ENCODE data around the gene CRYBG1.
"Not testable (repeated sequence)": the region's sequence is repeated elsewhere in the genome, so short reads cannot be mapped to it uniquely, and the experiment has no call there.

The CRYBG1 gene

GRCh38 chr6:106372838-106373501, 12.5 kb downstream of the CRYBG1 start:
- DNase-seq (ENCODE audit: low read depth), result no peak

- no peak for DNase-seq (ENCODE audit: low read depth)
Measured at GRCh38 chr6:106373502-106374239, 13.2 kb downstream of the CRYBG1 start.

- DNase-seq (ENCODE audit: low read depth), result no peak
Measured at GRCh38 chr6:106377061-106377540, 16.6 kb downstream of the CRYBG1 start.

DNA sequence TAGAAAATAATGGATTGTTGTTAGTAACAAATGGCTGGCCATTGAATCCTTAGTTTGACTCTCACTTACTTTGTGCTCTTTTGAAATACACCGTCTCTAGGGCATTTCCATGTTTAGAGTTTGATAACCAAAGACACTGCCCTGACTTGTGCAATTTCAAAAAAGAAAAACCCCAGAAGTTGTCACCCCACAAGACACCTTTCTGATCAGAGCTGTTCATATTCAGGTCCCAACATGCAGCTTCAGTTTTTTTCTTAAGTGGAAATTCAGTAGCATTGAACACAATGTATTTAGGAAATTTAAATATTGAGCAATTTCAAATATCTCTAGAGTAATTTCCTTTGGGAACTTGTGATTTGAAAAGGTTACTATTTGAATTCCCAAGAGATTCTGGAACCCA, 19.4 kb downstream of the CRYBG1 start:
- no peak for DNase-seq (ENCODE audit: low read depth)

DNA sequence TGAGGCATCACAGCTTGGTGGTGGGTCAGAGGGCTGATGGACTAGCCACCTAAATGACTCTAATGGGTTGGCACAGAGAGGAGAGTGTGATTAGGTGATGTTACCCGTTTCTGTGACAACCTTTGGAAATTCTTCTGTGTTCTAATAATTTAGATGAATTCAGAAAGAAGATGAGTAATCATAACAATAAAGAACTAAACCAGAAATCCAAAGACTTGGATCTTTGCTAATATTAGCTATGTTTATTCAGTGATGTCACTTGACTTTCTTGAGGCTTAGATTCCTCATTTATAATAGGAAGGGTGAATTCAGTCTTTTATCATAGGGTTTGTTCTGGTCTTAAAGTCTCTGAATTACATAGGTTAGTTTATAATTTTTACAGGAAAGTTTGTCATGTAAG, 19.9 kb downstream of the CRYBG1 start:
- no peak for DNase-seq (ENCODE audit: low read depth)

- DNase-seq (ENCODE audit: low read depth), result no peak
Measured at GRCh38 chr6:106381223-106381622, 20.7 kb downstream of the CRYBG1 start.

DNA sequence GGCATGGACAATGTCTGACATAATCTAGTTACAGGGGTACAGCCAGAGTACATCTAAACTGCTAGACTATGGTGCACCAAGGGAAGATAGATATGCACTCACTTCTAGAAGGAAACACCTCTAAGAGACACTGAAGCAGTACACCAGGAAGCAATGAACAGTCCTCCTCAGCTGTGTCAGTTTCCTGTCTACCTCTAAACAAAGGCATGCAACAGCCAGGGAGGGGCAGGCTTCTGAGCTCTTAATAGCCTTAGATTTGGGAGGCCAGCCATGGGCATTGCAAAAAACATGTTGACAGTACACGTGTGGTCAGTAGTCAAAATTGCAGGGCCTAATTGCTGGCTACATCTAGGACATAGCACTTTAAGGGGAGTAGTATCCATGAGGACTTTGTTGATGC, 21.4 kb downstream of the CRYBG1 start:
- DNase-seq (ENCODE audit: low read depth), result no peak

- DNase-seq (ENCODE audit: low read depth), result no peak
Measured at GRCh38 chr6:106383573-106383972, 23.1 kb downstream of the CRYBG1 start.

DNA sequence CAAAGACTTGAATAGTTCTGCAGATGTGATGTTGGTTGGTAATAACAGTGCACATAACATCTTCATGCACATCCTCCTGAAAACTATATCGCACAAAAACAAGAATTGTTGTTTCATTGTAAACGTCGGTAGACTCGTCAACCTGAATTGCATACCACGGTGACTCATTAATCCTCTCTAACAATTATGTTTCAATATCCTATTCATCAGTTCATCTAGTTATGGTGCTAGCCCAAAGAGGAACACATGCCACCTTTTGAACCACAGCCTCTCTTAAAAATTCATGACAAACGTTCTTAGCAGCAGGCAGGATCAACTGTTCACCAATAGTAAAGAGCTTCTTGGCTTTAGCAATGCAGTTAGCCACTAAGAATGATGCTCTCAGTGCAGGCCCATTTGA, 25.0 kb downstream of the CRYBG1 start:
- no peak for DNase-seq (ENCODE audit: low read depth)

DNA sequence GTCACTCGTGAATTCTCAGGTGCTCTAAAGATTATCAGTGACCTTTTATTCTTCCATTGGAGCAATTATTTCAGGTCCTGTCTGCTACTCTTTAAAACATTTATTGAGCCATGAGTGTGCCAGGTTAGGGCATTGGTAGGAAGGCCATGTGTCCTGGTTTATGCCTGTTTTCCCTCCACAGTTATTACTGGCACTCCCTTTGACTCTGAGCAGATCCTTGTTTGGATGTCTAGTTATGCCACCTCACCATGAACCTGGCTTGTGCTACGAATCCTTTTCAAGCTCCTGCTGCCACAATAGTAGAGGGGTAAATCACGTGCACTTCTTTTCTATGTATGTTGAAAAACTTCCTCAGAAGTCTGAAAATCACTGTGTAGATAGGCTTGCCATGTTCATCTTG, 27.4 kb downstream of the CRYBG1 start:
- no peak for DNase-seq (ENCODE audit: low read depth)

DNA sequence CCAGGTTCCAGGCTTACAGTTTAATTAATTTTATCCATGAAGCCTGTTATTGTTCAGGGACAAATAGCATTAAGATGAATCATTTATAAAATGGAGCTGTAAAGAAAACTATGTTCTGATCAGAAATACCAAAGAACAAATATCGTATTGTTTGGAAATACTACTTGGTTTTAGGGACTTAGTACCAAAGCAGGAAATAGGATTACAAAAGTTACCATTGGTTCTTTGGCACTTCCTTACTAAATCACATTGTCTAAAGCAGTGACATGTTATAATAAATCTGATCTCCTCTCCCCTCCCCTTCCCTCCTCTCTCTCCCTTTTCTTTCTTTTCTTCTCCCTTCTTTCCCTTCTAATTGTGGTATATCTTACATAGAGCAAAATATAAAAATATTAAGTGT, 29.6 kb downstream of the CRYBG1 start:
- DNase-seq (ENCODE audit: low read depth), result no peak

GRCh38 chr6:106396426-106397220, 36.1 kb downstream of the CRYBG1 start:
- DNase-seq (ENCODE audit: low read depth), result no peak

DNA sequence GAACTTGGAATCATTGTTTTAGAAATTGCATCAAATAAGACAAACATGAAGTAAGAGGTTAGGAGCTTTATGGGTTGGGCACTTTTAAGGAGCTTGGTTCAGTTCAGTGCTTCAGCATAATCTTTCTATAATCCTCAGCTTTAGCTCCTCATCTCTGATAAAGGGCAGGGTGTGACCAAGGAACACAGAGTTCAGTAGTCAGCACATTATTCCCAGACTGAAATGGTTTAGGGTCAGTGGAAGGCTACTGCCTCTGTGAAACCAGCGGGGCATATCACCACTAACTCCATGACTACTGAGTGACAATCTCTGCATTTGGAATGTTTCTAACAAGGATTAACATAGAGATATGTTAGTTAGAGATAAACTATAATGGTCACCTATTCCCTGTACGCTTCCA, 36.9 kb downstream of the CRYBG1 start:
- no peak for DNase-seq (ENCODE audit: low read depth)

- no peak for DNase-seq (ENCODE audit: low read depth)
Measured at GRCh38 chr6:106398621-106399020, 38.1 kb downstream of the CRYBG1 start.

- not testable (repeated sequence) for DNase-seq (ENCODE audit: low read depth)
Measured at GRCh38 chr6:106405044-106405443, 44.5 kb downstream of the CRYBG1 start.

DNA sequence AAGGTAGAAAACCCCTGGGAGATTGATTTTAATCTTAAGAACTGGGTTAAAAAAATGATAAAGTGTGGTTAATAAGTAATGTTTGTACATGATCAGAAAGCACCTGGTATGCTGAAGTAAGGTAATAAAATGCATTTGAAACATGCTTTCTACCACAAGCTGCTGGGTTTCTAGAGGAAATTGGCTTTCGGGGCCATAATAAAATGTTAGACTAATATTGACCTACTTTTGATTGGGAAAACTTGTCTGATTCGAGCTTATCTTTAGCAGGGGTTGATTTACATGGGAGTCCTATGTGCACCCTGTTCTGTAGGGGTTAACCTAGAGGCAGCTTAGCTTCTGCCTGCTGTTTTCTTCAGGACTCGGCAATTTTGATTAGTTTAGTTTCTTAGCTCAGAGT, 50.5 kb downstream of the CRYBG1 start:
- no peak for DNase-seq (ENCODE audit: low read depth)

- no peak for DNase-seq (ENCODE audit: low read depth)
Measured at GRCh38 chr6:106411643-106412200, 51.2 kb downstream of the CRYBG1 start.

- no peak for DNase-seq (ENCODE audit: low read depth)
Measured at GRCh38 chr6:106413016-106413415, 52.5 kb downstream of the CRYBG1 start.

- DNase-seq (ENCODE audit: low read depth), result no peak
Measured at GRCh38 chr6:106413722-106414121, 53.2 kb downstream of the CRYBG1 start.

DNA sequence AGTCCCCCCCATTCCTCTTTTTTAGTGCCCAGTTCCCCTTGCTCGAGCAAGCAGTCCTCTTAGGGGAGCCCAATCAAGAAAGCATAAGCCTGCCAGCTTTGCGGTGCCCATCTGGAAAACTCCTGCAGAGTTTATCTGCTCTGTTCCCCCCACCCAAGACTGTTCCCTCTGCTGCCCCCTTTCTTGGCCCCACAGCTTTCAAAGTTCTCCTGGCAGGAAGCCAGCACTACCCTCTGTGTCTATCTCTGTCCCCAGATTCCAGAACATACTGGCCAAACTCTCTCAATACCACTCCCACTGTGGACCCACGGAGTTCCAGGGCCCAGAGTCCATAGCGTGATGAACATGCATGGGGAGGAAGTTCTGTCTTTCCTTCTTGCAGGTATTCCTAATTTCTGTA, 55.4 kb downstream of the CRYBG1 start:
- DNase-seq (ENCODE audit: low read depth), result no peak

DNA sequence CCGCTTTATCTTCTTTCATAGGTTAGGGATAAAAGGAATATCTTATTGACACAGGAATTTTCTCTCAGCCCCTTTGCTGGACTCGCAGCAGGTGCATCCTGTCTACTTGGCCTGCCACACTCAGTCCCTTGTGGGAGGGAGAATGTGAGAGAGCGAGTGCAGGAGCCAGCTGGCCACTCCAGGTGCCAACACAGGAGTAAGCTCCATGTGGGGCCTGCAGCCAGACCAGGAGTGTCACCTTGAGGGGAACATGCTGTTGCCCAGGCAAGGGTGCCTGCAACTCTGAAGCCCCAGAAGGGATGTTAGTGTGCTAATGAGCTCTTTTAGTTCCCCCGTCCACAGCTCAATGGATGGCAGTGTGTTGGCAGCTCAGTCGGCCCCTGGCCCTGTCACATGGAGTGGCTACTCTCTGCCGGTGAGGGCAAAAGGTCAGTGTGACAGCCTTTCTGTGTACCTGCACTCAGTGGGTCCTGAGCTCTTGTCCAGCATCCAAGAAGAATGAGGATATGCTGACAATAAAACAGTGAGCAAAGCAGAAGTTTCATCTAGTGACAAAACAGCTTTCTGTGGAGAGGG, 57.1 kb downstream of the CRYBG1 start:
- no peak for DNase-seq (ENCODE audit: low read depth)

- no peak for DNase-seq (ENCODE audit: low read depth)
Measured at GRCh38 chr6:106419900-106420613, 59.5 kb downstream of the CRYBG1 start.
